Mesenchymal stem cell (in vitro differentiated cells and primary cell): ENCODE data around the gene RPP25.

ENCODE experiments used
- DNase-seq: peaks from one replicate; pipeline ENCODE4 v3.0.0-alpha.2; 2013
- H2AFZ ChIP-seq: one replicate; pipeline ENCODE4 v1.6.1; 2013; ENCODE audit warnings: low read depth, mild to moderate bottlenecking, control low read depth, inconsistent platforms, low read length, moderate library complexity
- H2AK5ac ChIP-seq: 2 replicates; pipeline ENCODE4 v1.6.1; 2013; ENCODE audit warnings: low read length, moderate library complexity, mild to moderate bottlenecking, inconsistent platforms; ENCODE audit not compliant: severe bottlenecking
- H2BK120ac ChIP-seq: one replicate; pipeline ENCODE4 v1.6.1; 2013; ENCODE audit warnings: low read depth, mild to moderate bottlenecking, inconsistent platforms, low read length, moderate library complexity
- H2BK12ac ChIP-seq, 2 experiments: one replicate each; pipeline ENCODE4 v1.6.1; 2013; ENCODE audit warnings: inconsistent platforms in 2 of 2, low read length in 2 of 2, mild to moderate bottlenecking in 2 of 2, moderate library complexity in 2 of 2, control low read depth in 1 of 2
- H2BK15ac ChIP-seq: one replicate; pipeline ENCODE4 v1.6.1; 2013; ENCODE audit warnings: mild to moderate bottlenecking, low read depth, inconsistent platforms; ENCODE audit not compliant: poor library complexity, severe bottlenecking
- H2BK5ac ChIP-seq: 2 replicates; pipeline ENCODE4 v1.6.1; 2013; ENCODE audit warnings: low read depth, mild to moderate bottlenecking, low read length, control low read depth, inconsistent platforms; ENCODE audit not compliant: poor library complexity, severe bottlenecking
- H3K14ac ChIP-seq, 2 experiments: one replicate each; pipeline ENCODE4 v1.6.1; 2013; ENCODE audit warnings: inconsistent platforms in 2 of 2, low read length in 2 of 2, control low read depth in 1 of 2, mild to moderate bottlenecking in 1 of 2, moderate library complexity in 1 of 2
- H3K18ac ChIP-seq, 2 experiments: one replicate each; pipeline ENCODE4 v1.6.1; 2013; ENCODE audit warnings: inconsistent platforms in 2 of 2, low read length in 2 of 2, control low read depth in 1 of 2, low read depth in 1 of 2, mild to moderate bottlenecking in 1 of 2
- H3K23ac ChIP-seq, 2 experiments: one replicate each; pipeline ENCODE4 v1.6.1; 2013; ENCODE audit warnings: inconsistent platforms in 2 of 2, low read length in 2 of 2, mild to moderate bottlenecking in 2 of 2, moderate library complexity in 2 of 2, control low read depth in 1 of 2
- H3K27ac ChIP-seq: 2 replicates; pipeline ENCODE4 v1.5.1; 2013; ENCODE audit warnings: mild to moderate bottlenecking, moderate library complexity, low read length, control low read depth, inconsistent platforms; ENCODE audit not compliant: poor library complexity, severe bottlenecking
- H3K27me3 ChIP-seq, 2 experiments: 2 replicates each; pipeline versions ENCODE4 v1.6.1 to v1.7.0; 2013; ENCODE audit warnings: low read length in 2 of 2, mild to moderate bottlenecking in 2 of 2, moderate library complexity in 2 of 2, control low read depth in 1 of 2, inconsistent platforms in 1 of 2; ENCODE audit not compliant: control insufficient read depth in 1 of 2, insufficient read depth in 1 of 2
- H3K36me3 ChIP-seq, 2 experiments: 2 replicates each; pipeline versions ENCODE4 v1.6.1 to v1.7.0; 2013; ENCODE audit warnings: low read length in 2 of 2, control low read depth in 1 of 2, inconsistent platforms in 1 of 2, low read depth in 1 of 2, mild to moderate bottlenecking in 1 of 2; ENCODE audit not compliant: insufficient read depth in 2 of 2, control insufficient read depth in 1 of 2
- H3K4ac ChIP-seq, 2 experiments: one replicate each; pipeline ENCODE4 v1.6.1; 2013; ENCODE audit warnings: inconsistent platforms in 2 of 2, low read length in 2 of 2, mild to moderate bottlenecking in 2 of 2, moderate library complexity in 2 of 2, control low read depth in 1 of 2, low read depth in 1 of 2
- H3K4me1 ChIP-seq: 2 replicates; pipeline ENCODE4 v1.6.1; 2013; ENCODE audit warnings: low read depth, low read length, control low read depth; ENCODE audit not compliant: control insufficient read depth, insufficient read depth
- H3K4me2 ChIP-seq: 2 replicates; pipeline ENCODE4 v1.6.1; 2013; ENCODE audit warnings: low read length, mild to moderate bottlenecking, inconsistent platforms; ENCODE audit not compliant: poor library complexity, severe bottlenecking
- H3K4me3 ChIP-seq, 2 experiments: 2 replicates each; pipeline versions ENCODE4 v1.5.1 to v1.7.0; 2013; ENCODE audit warnings: low read length in 2 of 2, mild to moderate bottlenecking in 2 of 2, control low read depth in 1 of 2, low read depth in 1 of 2; ENCODE audit not compliant: insufficient read depth in 1 of 2
- H3K79me1 ChIP-seq: replicated peaks from 2 replicates; pipeline ENCODE4 v1.6.1; 2013; ENCODE audit warnings: mild to moderate bottlenecking, control low read depth, low read length, inconsistent platforms; ENCODE audit not compliant: poor library complexity, severe bottlenecking
- H3K9ac ChIP-seq: 2 replicates; pipeline ENCODE4 v1.7.0; 2013; ENCODE audit warnings: mild to moderate bottlenecking, low read length, moderate library complexity
- H3K9me3 ChIP-seq: 2 replicates; pipeline ENCODE4 v1.7.0; 2013; ENCODE audit warnings: mild to moderate bottlenecking, low read length; ENCODE audit not compliant: control insufficient read depth
- H4K8ac ChIP-seq: one replicate; pipeline ENCODE4 v1.6.1; 2013; ENCODE audit warnings: inconsistent platforms, mild to moderate bottlenecking, low read length, moderate library complexity
- H4K91ac ChIP-seq: one replicate; pipeline ENCODE4 v1.6.1; 2013; ENCODE audit warnings: mild to moderate bottlenecking, low read length, inconsistent platforms
- WGBS: methylation state at CpG from one replicate; pipeline ENCODE4 v1.1.7; 2013; ENCODE audit warnings: mixed read lengths; 5-methylcytosine and 5-hydroxymethylcytosine counted together

RPP25 gene

DNA sequence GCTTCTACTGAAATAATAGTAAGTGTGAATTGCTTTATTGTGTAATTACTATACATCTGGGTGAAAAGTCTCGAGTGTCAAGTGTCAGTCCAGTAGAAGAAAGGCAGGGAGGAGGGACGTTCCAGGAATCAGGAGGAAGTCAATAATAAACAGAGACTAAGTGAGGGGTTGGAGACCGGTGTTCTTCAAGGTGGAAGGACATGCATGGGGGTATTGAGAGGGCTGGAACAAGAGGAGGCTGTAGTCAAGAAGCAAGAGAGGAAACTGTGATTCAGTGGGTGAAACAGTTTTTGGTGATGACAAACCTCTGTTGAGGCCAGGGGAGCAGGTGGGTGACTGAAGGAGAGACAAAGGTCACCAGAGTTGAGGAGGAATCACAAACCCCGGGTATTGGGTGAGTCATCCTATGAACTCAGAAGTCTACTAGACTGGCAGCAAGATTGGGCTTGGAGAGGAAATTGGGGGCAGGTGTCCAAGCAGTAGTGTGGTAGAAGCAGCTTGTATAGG, 27.2 kb upstream of the RPP25 start:
- 21% methylated on average over 4 of the region's 4 CpGs for WGBS
- no peak overlapping the region for H2AK5ac ChIP-seq

DNA sequence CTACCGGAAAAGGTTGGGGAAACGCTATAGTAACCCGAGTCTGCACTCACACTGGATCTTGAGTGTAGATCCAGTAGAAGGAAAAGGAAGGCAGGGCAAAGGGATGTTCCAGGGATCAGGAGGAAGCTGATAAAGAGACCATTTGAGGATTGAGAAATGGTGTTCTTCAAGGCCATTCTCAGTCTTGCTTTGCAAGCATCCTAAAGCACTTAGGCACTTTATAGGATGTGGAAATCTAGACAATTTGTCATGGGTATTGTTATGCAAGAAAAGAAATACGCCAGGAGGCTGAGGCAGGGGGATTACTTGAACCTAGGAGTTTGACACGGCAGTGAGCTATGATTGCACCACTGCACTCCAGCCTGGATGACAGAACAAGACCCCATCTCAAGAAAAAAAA, 25.6 kb upstream of the RPP25 start:
- Histone ChIP-seq H3K36me3 (no peaks in the 10 kb centered on the region), H2BK5ac (no peak overlapping the region), H2AK5ac (no peak overlapping the region), H2BK15ac (no peak overlapping the region), H2BK120ac (no peak overlapping the region), H3K79me1 (no peaks in the 10 kb centered on the region), H4K91ac (no peak overlapping the region), H3K9ac (no peak overlapping the region), H2BK12ac (no peak overlapping the region), H3K9me3 (no peaks in the 10 kb centered on the region), H3K14ac (no peak overlapping the region), H4K8ac (no peak overlapping the region), H3K4me3 (no peak overlapping the region), H3K4me2 (no peak overlapping the region), H3K23ac (no peak overlapping the region), H3K18ac (no peak overlapping the region), H3K27me3 (peaks cover 16 to 18% of the 10 kb centered on the region in 2 experiments), H3K4me1 (peaks cover 3% of the 10 kb centered on the region), H2AFZ (no peak overlapping the region), H3K27ac (no peak overlapping the region), H3K4ac (no peak overlapping the region)
- DNase-seq: peak; percentile 9
- WGBS: 93% methylated on average over 5 of the region's 5 CpGs

More for the DNA sequence above, 27.2 kb upstream of the RPP25 start:
- no peak overlapping the region for H4K91ac ChIP-seq
- H3K36me3 ChIP-seq: no peaks in the 10 kb centered on the region
- no peak overlapping the region for H2AFZ ChIP-seq
- no peak overlapping the region for H2BK12ac ChIP-seq
- H3K27ac ChIP-seq: no peak overlapping the region
- peaks cover 16 to 18% of the 10 kb centered on the region in 2 experiments for H3K27me3 ChIP-seq
- no peaks in the 10 kb centered on the region for H3K9me3 ChIP-seq
- H2BK120ac ChIP-seq: no peak overlapping the region
- no peak overlapping the region for H2BK15ac ChIP-seq
- H3K4me2 ChIP-seq: no peak overlapping the region
- DNase-seq: no peak
- no peak overlapping the region for H3K18ac ChIP-seq
- H2BK5ac ChIP-seq: no peak overlapping the region
- no peak overlapping the region for H4K8ac ChIP-seq
- H3K4ac ChIP-seq: no peak overlapping the region
- H3K23ac ChIP-seq: no peak overlapping the region
- H3K9ac ChIP-seq: no peak overlapping the region
- H3K79me1 ChIP-seq: no peaks in the 10 kb centered on the region
- no peak overlapping the region for H3K14ac ChIP-seq
- no peaks in the 10 kb centered on the region for H3K4me1 ChIP-seq
- no peak overlapping the region for H3K4me3 ChIP-seq

DNA sequence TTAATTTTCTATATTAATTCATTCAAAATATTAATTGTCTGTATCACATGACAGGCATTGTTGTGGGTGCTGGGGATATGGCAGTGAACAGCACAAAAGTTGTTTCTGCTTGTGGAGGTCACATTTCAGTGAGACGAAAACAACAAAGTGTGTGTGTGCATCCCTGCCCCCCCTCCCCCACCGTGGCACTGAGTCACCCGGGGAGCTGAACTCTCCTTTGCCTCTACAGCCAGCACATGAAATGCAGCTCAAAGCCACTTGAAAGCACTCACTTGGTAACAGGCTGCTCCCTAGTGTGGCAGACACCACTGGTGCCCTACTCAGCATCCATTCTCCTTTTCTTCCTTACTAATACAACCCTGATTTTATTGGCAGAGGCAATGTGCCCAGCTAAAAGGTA, 21.9 kb upstream of the RPP25 start:
- Histone ChIP-seq H3K27ac (no peak overlapping the region), H3K79me1 (no peaks in the 10 kb centered on the region), H3K9ac (no peak overlapping the region), H3K4me3 (no peak overlapping the region), H2AFZ (no peak overlapping the region), H3K4me1 (peaks cover 3% of the 10 kb centered on the region), H2AK5ac (no peak overlapping the region), H3K18ac (no peak overlapping the region), H3K4ac (no peak overlapping the region), H3K14ac (no peak overlapping the region), H3K9me3 (no peaks in the 10 kb centered on the region), H3K4me2 (no peak overlapping the region), H3K23ac (no peak overlapping the region), H2BK120ac (no peak overlapping the region), H4K91ac (no peak overlapping the region), H2BK12ac (no peak overlapping the region), H3K36me3 (no peaks in the 10 kb centered on the region), H2BK5ac (no peak overlapping the region), H3K27me3 (peaks cover 0 to 6% of the 10 kb centered on the region in 2 experiments), H4K8ac (no peak overlapping the region), H2BK15ac (no peak overlapping the region)
- DNase-seq: peak; percentile 32
- 23% methylated on average over 3 of the region's 3 CpGs for WGBS

DNA sequence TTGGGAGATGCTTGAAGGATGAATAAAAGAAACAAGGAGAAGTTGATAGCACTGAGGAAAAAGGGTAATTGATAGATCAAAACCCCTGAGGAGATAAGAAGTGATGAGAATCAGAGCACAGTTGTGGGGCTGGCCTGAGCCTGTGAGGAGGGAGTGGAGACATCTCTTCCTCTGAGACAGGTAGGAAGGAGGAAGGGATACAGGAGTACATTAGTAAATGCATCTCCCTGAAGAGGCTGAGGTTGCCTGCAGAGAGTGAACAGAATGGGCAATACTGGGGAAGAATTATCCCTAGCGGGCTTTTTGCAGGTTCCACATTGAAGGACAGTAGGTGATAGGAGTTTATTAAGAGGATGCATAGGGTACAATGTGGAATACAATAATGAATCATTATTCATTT, 21.5 kb upstream of the RPP25 start:
- H3K27ac ChIP-seq: no peak overlapping the region
- no peak overlapping the region for H2BK15ac ChIP-seq
- H2AK5ac ChIP-seq: no peak overlapping the region
- no peak overlapping the region for H4K91ac ChIP-seq
- H3K4me2 ChIP-seq: no peak overlapping the region
- H2AFZ ChIP-seq: no peak overlapping the region
- peaks cover 3% of the 10 kb centered on the region for H3K4me1 ChIP-seq
- H2BK12ac ChIP-seq: no peak overlapping the region
- peaks cover 0 to 6% of the 10 kb centered on the region in 2 experiments for H3K27me3 ChIP-seq
- H3K9ac ChIP-seq: peak overlapping the region; percentile 14
- no peak overlapping the region for H3K4ac ChIP-seq
- H3K14ac ChIP-seq: no peak overlapping the region
- H3K79me1 ChIP-seq: no peaks in the 10 kb centered on the region
- no peak overlapping the region for H2BK5ac ChIP-seq
- no peak for DNase-seq
- H3K4me3 ChIP-seq: no peak overlapping the region
- no peak overlapping the region for H3K23ac ChIP-seq
- no peak overlapping the region for H2BK120ac ChIP-seq
- no peak overlapping the region for H4K8ac ChIP-seq
- H3K9me3 ChIP-seq: no peaks in the 10 kb centered on the region
- H3K18ac ChIP-seq: peak overlapping the region in 1 of 2 experiments; percentile 21
- WGBS: 89% methylated on average over 1 of the region's 1 CpG
- no peaks in the 10 kb centered on the region for H3K36me3 ChIP-seq
